DOHH2 (cell line): Measurements from ENCODE around the gene NRXN3.

Source experiments
- CTCF ChIP-seq: fragments of 200-600 bp; sonication (generic); IDR thresholded peaks from one replicate; pipeline ENCODE4 v1.5.1; 2014; ENCODE audit warnings: antibody characterized with exemption, mild to moderate bottlenecking, low read depth, low read length; ENCODE audit not compliant: poor library complexity, severe bottlenecking
- EZH2phosphoT487 ChIP-seq: fragments of 200-600 bp; sonication (generic); IDR thresholded peaks from 2 replicates; pipeline ENCODE4 v1.6.1; 2017; ENCODE audit warnings: borderline replicate concordance, mild to moderate bottlenecking, antibody characterized with exemption, low read length, moderate library complexity, mixed read lengths

- no peak for TF ChIP-seq CTCF
- TF ChIP-seq EZH2phosphoT487 = no peak
These were observed 1381.3 kb downstream of the NRXN3 start for GRCh38 chr14:79551523-79551922.
